Sigmoid colon (tissue), 4 donors: ENCODE results near the gene MAB21L2.
A peak's percentile ranks its signal among the peaks of the same experiment; 100 is the strongest.

Source experiments
- CTCF ChIP-seq, 4 experiments: fragments of 450-650 bp in 3 of 4; fragments of 200-600 bp in 1 of 4; IDR thresholded peaks; one replicate each; pipeline ENCODE4 v1.5.1; 2016 to 2019; ENCODE audit warnings: antibody characterized with exemption in 4 of 4, mild to moderate bottlenecking in 3 of 4, moderate library complexity in 2 of 4
- EP300 ChIP-seq, 4 donors: sonication (generic); formaldehyde crosslinking; IDR thresholded peaks; one replicate each; pipeline ENCODE4 v1.6.1; 2017; ENCODE audit warnings: antibody characterized with exemption in 4 of 4
- POLR2A ChIP-seq, 2 donors: fragments of 450-650 bp; IDR thresholded peaks; one replicate each; pipeline ENCODE4 v1.6.1; 2016; ENCODE audit warnings: antibody characterized with exemption in 2 of 2, mild to moderate bottlenecking in 2 of 2, moderate library complexity in 2 of 2
- POLR2AphosphoS5 ChIP-seq, 4 donors: sonication (generic); formaldehyde crosslinking; IDR thresholded peaks; one replicate each; pipeline ENCODE4 v1.6.1; 2017; ENCODE audit warnings: antibody characterized with exemption in 4 of 4

- TF ChIP-seq CTCF (IDR thresholded peaks at IDR 0.05) (peak; percentile 13 to 52 (median 16)), POLR2AphosphoS5 (IDR thresholded peaks at IDR 0.05) (peak in 2 of 4 donors; percentile 14 to 56), POLR2A (IDR thresholded peaks at IDR 0.05) (no peak), EP300 (IDR thresholded peaks at IDR 0.05) (no peak)
Measured at GRCh38 chr4:150591406-150591805, 9.5 kb downstream of the MAB21L2 start.
